ENCODE measurements around the gene TMPRSS12. TPM values are rescaled to one million over a fixed set of nuclear protein-coding genes. Genes with fewer than 3 reads are reported as not detected.
"Not testable (repeated sequence)": the region's sequence is repeated elsewhere in the genome, so short reads cannot be mapped to it uniquely, and the experiment has no call there.

Gene TMPRSS12
- polyA plus RNA-seq, 4 donors: 0.03 TPM; not detected in 3

DNA sequence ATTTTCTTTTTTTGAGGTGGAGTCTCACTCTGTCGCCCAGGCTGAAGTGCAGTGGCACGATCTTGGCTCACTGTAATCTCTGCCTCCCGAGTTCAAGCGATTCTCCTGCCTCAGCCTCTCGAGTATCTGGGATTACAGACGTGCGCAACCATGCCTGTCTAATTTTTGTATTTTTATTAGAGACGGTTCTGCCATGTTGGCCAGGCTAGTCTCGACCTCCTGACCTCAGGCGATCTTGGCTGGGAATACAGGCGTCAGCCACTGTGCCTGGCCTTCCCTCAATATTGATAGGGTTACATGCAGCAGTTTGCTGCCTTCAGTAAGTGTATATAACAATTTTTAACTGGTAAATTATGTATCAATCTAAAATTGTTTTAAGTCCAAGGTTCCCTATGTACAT, 19.0 kb upstream of the TMPRSS12 start:
- not testable (repeated sequence) for H3K4me1 ChIP-seq (ENCODE audit: control insufficient read depth in 3 of 3, insufficient read depth in 2 of 3, low read depth in 1 of 3, low read length in 2 of 3); FAIRE-seq; H3K4me3 ChIP-seq (ENCODE audit: low read depth in 1 of 3, low read length in 3 of 3); DNase-seq; H3K27ac ChIP-seq (ENCODE audit: low read depth in 1 of 3, low read length in 2 of 3); H3K27me3 ChIP-seq (ENCODE audit: control insufficient read depth in 3 of 3, insufficient read depth in 3 of 3, low read length in 3 of 3); H3K36me3 ChIP-seq (ENCODE audit: control insufficient read depth in 3 of 3, insufficient read depth in 2 of 3, low read depth in 1 of 3, low read length in 3 of 3); H3K9me3 ChIP-seq (ENCODE audit: control insufficient read depth in 2 of 2, insufficient read depth in 1 of 2, low read depth in 1 of 2, low read length in 1 of 2)
- WGBS, 3 donors: 91 to 96% (median 93%) methylated on average over 11 of the region's 11 CpGs

DNA sequence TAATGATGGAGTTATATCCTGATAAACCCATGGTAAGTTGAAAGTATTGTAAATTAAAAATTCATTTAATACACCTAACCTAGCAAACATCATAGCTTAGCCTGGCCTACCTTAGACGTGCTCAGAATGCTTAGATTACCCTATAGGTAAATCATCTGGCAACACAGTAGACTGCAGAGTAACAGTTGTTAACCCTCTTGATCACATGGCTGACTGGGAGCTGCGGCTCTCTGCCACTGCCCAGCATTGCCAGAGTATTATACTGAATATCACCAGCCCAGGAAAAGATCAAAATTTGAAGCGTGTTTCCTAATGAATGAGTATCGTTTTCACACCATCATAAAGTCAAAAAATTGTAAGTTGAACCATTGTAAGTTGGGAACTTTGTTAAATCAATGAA, 17.8 kb upstream of the TMPRSS12 start:
- H3K27me3 ChIP-seq (ENCODE audit: control insufficient read depth in 3 of 3, insufficient read depth in 3 of 3, low read length in 3 of 3): no peaks in the 10 kb centered on the region

DNA sequence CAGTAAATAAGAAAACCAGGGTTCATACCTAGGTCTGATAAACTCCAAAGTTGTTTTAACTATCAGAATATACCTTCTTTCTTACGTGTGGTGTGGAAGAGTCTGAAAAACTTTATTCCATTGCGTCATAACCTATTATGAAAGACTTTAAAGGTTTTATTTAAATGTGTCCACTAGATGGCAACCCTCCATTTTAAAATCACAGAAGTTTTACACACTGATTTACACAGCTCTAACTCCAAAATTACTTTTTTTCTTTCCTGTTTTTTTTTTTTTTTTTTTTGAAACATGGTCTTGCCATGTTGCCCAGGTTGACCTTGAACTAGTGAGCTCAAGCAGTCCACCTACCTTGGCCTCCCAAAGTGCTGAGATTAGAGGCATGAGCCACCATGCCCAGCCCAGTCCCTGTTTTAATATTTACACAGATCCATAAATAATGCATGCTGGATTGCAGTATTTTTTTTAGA, 17.3 kb upstream of the TMPRSS12 start:
- no peaks in the 10 kb centered on the region for H3K9me3 ChIP-seq (ENCODE audit: control insufficient read depth in 2 of 2, insufficient read depth in 1 of 2, low read depth in 1 of 2, low read length in 1 of 2)
- H3K36me3 ChIP-seq (ENCODE audit: control insufficient read depth in 3 of 3, insufficient read depth in 2 of 3, low read depth in 1 of 3, low read length in 3 of 3): peaks cover 0 to 3% (median 0%) of the 10 kb centered on the region in 3 donors
- peak; percentile 71 to 79 for DNase-seq
- no peak overlapping the region for H3K4me3 ChIP-seq (ENCODE audit: low read depth in 1 of 3, low read length in 3 of 3)
- H3K27me3 ChIP-seq (ENCODE audit: control insufficient read depth in 3 of 3, insufficient read depth in 3 of 3, low read length in 3 of 3): no peaks in the 10 kb centered on the region
- H3K4me1 ChIP-seq (ENCODE audit: control insufficient read depth in 3 of 3, insufficient read depth in 2 of 3, low read depth in 1 of 3, low read length in 2 of 3): peaks cover 0 to 5% (median 0%) of the 10 kb centered on the region in 3 donors
- peak; percentile 53 for FAIRE-seq
- H3K27ac ChIP-seq (ENCODE audit: low read depth in 1 of 3, low read length in 2 of 3): peak overlapping the region in 1 of 3 donors; percentile 62
- 0% methylated on average over 2 of the region's 2 CpGs for WGBS, 3 donors

More for the DNA sequence above, 17.8 kb upstream of the TMPRSS12 start:
- Histone ChIP-seq H3K36me3 (ENCODE audit: control insufficient read depth in 3 of 3, insufficient read depth in 2 of 3, low read depth in 1 of 3, low read length in 3 of 3) (peaks cover 0 to 3% (median 0%) of the 10 kb centered on the region in 3 donors), H3K4me3 (ENCODE audit: low read depth in 1 of 3, low read length in 3 of 3) (no peak overlapping the region), H3K4me1 (ENCODE audit: control insufficient read depth in 3 of 3, insufficient read depth in 2 of 3, low read depth in 1 of 3, low read length in 2 of 3) (peaks cover 0 to 5% (median 0%) of the 10 kb centered on the region in 3 donors), H3K27ac (ENCODE audit: low read depth in 1 of 3, low read length in 2 of 3) (peak overlapping the region in 2 of 3 donors; percentile 5 to 62), H3K9me3 (ENCODE audit: control insufficient read depth in 2 of 2, insufficient read depth in 1 of 2, low read depth in 1 of 2, low read length in 1 of 2) (no peaks in the 10 kb centered on the region)
- DNase-seq (no peak), FAIRE-seq (no peak)
- 29 to 43% (median 33%) methylated on average over 4 of the region's 4 CpGs for WGBS, 3 donors

DNA sequence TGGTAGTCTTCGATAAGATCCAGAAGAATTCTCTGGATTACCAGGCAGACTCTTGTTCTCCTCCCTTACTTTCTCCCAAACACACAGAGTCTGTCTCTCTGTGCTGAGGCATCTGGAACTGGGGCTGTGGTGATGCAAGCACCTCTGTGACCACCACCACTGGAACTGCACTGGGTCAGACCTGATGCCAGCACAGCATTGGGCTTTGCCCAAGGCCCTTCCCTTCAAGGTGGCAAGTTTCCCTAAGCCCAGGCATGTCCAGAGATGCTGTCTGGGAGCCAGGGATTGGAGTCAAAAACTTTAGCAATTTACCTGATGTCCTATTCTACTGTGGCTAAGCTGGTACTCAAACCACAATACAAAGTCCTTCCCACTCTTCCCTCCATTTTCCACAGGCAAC, 14.6 kb upstream of the TMPRSS12 start:
- DNase-seq (no peak), FAIRE-seq (no peak)
- H3K4me1 ChIP-seq (ENCODE audit: control insufficient read depth in 3 of 3, insufficient read depth in 2 of 3, low read depth in 1 of 3, low read length in 2 of 3): peaks cover 0 to 5% (median 0%) of the 10 kb centered on the region in 3 donors
- no peaks in the 10 kb centered on the region for H3K9me3 ChIP-seq (ENCODE audit: control insufficient read depth in 2 of 2, insufficient read depth in 1 of 2, low read depth in 1 of 2, low read length in 1 of 2)
- H3K27ac ChIP-seq (ENCODE audit: low read depth in 1 of 3, low read length in 2 of 3): no peak overlapping the region
- 94 to 100% (median 97%) methylated on average over 1 of the region's 1 CpG for WGBS, 3 donors
- H3K27me3 ChIP-seq (ENCODE audit: control insufficient read depth in 3 of 3, insufficient read depth in 3 of 3, low read length in 3 of 3): no peaks in the 10 kb centered on the region
- no peak overlapping the region for H3K4me3 ChIP-seq (ENCODE audit: low read depth in 1 of 3, low read length in 3 of 3)
- no peaks in the 10 kb centered on the region for H3K36me3 ChIP-seq (ENCODE audit: control insufficient read depth in 3 of 3, insufficient read depth in 2 of 3, low read depth in 1 of 3, low read length in 3 of 3)

DNA sequence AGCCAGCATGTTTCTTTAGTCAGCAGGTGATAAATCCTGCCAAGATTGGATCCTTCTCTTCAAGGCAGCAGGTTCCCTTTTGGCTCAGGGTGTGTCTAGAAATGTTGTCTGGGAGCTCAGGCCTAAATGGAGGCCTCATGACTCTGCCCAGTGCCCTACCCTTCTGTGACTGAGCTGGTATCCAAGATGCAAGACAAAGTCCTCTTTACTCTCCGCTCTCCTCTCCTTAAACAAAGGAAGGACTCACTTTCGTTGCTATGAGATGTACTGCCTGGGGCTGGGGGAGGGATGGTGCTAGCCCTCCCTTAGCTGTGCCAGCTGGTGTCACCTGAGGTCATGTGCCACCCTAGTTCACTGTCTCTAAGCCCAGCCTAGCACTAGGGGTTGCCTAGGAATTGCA, 13.8 kb upstream of the TMPRSS12 start:
- Histone ChIP-seq H3K27me3 (ENCODE audit: control insufficient read depth in 3 of 3, insufficient read depth in 3 of 3, low read length in 3 of 3) (no peaks in the 10 kb centered on the region), H3K4me3 (ENCODE audit: low read depth in 1 of 3, low read length in 3 of 3) (no peak overlapping the region), H3K27ac (ENCODE audit: low read depth in 1 of 3, low read length in 2 of 3) (no peak overlapping the region), H3K9me3 (ENCODE audit: control insufficient read depth in 2 of 2, insufficient read depth in 1 of 2, low read depth in 1 of 2, low read length in 1 of 2) (peaks cover 0 to 2% of the 10 kb centered on the region in 2 donors), H3K4me1 (ENCODE audit: control insufficient read depth in 3 of 3, insufficient read depth in 2 of 3, low read depth in 1 of 3, low read length in 2 of 3) (peaks cover 0 to 5% (median 0%) of the 10 kb centered on the region in 3 donors), H3K36me3 (ENCODE audit: control insufficient read depth in 3 of 3, insufficient read depth in 2 of 3, low read depth in 1 of 3, low read length in 3 of 3) (no peaks in the 10 kb centered on the region)
- DNase-seq (peak in 1 of 2 donors; percentile 45), FAIRE-seq (no peak)
- 44 to 73% (median 51%) methylated on average over 2 of the region's 2 CpGs for WGBS, 3 donors

DNA sequence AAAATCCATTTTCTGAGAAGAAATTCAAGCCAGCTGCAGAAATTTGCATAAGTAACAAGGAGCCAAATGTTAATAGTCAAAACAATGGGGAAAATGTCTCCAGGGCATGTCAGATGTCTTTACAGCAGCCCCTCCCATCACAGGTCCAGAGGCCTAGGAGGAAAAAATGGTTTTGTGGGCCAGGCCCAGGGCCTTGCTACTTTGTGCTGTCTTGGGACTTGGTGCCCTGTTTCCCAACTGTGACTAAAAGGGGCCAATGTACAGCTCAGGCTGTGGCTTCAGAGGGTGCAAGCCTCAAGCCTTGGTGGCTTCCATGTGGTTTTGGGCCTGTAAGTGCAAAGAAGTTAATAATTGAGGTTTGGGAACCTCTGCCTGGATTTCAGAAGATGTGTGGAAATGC, 8.9 kb upstream of the TMPRSS12 start:
- H3K4me1 ChIP-seq (ENCODE audit: control insufficient read depth in 3 of 3, insufficient read depth in 2 of 3, low read depth in 1 of 3, low read length in 2 of 3); DNase-seq; H3K27me3 ChIP-seq (ENCODE audit: control insufficient read depth in 3 of 3, insufficient read depth in 3 of 3, low read length in 3 of 3); H3K4me3 ChIP-seq (ENCODE audit: low read depth in 1 of 3, low read length in 3 of 3); H3K27ac ChIP-seq (ENCODE audit: low read depth in 1 of 3, low read length in 2 of 3); H3K9me3 ChIP-seq (ENCODE audit: control insufficient read depth in 2 of 2, insufficient read depth in 1 of 2, low read depth in 1 of 2, low read length in 1 of 2); H3K36me3 ChIP-seq (ENCODE audit: control insufficient read depth in 3 of 3, insufficient read depth in 2 of 3, low read depth in 1 of 3, low read length in 3 of 3); FAIRE-seq: not testable (repeated sequence)

DNA sequence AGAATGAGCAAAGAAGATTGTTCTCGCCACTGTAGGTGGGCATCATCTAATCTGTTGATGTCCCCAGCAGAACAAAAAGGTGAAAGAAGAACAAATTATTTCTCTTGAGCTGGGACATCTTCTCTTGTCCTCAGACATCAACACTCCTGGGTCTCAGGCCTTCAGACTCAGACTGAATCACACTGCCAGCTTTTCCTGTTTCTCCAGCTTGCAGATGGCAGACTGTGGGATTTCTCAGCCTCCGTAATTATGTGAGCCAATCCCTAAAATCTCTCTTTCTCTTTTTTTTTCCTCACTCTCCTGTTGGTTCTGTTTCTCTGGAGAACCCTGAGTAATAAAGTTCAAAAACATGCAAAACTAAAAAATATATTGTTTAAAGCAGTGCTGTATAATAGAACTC, 3.7 kb upstream of the TMPRSS12 start:
- peaks cover 0 to 9% of the 10 kb centered on the region in 2 donors for H3K9me3 ChIP-seq (ENCODE audit: control insufficient read depth in 2 of 2, insufficient read depth in 1 of 2, low read depth in 1 of 2, low read length in 1 of 2)
- no peaks in the 10 kb centered on the region for H3K27me3 ChIP-seq (ENCODE audit: control insufficient read depth in 3 of 3, insufficient read depth in 3 of 3, low read length in 3 of 3)
- 86 to 98% (median 92%) methylated on average over 2 of the region's 2 CpGs for WGBS, 3 donors
- DNase-seq (no peak), FAIRE-seq (no peak)
- H3K4me3 ChIP-seq (ENCODE audit: low read depth in 1 of 3, low read length in 3 of 3): no peak overlapping the region
- H3K4me1 ChIP-seq (ENCODE audit: control insufficient read depth in 3 of 3, insufficient read depth in 2 of 3, low read depth in 1 of 3, low read length in 2 of 3): no peaks in the 10 kb centered on the region
- no peaks in the 10 kb centered on the region for H3K36me3 ChIP-seq (ENCODE audit: control insufficient read depth in 3 of 3, insufficient read depth in 2 of 3, low read depth in 1 of 3, low read length in 3 of 3)
- no peak overlapping the region for H3K27ac ChIP-seq (ENCODE audit: low read depth in 1 of 3, low read length in 2 of 3)

DNA sequence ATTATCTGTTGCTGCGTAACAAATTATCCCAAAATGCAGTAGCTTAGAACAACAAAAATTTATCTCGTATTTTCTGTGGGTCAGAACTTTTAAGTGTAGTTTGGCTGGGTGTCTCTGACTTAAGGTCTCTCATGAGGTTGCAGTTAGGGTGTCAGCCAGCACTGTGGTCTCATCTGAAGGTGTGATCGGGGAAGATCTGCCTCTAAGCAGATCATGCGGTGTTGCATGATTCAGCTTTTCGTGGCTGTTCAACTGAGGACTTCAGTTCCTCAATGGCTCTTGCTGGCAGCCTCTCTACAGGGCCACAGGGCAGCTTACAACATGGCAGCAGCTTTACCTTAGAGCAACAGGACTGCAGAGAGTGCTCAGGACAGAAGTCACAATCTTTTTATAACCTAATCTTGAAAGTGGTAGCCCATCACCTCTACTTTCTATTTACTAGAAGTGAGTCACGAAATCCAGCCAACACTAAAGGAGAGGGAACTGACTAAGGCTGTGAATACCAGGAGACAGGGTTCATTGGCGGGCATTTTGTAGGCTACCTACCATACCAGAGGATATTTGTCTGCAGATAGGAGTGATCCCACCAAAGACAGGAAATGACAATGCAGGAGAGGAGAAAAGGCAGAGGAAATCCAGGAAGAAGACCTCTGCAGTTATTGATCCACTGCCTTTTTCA, 1.8 kb upstream of the TMPRSS12 start:
- Histone ChIP-seq H3K9me3 (ENCODE audit: control insufficient read depth in 2 of 2, insufficient read depth in 1 of 2, low read depth in 1 of 2, low read length in 1 of 2) (peaks cover 0 to 6% of the 10 kb centered on the region in 2 donors), H3K27ac (ENCODE audit: low read depth in 1 of 3, low read length in 2 of 3) (no peak overlapping the region), H3K36me3 (ENCODE audit: control insufficient read depth in 3 of 3, insufficient read depth in 2 of 3, low read depth in 1 of 3, low read length in 3 of 3) (no peaks in the 10 kb centered on the region), H3K4me3 (ENCODE audit: low read depth in 1 of 3, low read length in 3 of 3) (no peak overlapping the region), H3K4me1 (ENCODE audit: control insufficient read depth in 3 of 3, insufficient read depth in 2 of 3, low read depth in 1 of 3, low read length in 2 of 3) (no peaks in the 10 kb centered on the region), H3K27me3 (ENCODE audit: control insufficient read depth in 3 of 3, insufficient read depth in 3 of 3, low read length in 3 of 3) (no peaks in the 10 kb centered on the region)
- WGBS, 3 donors: 93 to 96% (median 94%) methylated on average over 7 of the region's 7 CpGs
- no peak for DNase-seq
- FAIRE-seq: no peak
